IgD-negative memory B cell (primary cell): ENCODE data around the gene NLRX1. TPM values are rescaled to one million over a fixed set of nuclear protein-coding genes. Genes with fewer than 3 reads are reported as not detected.

ENCODE experiments used
- H3K27ac Mint-ChIP-seq, 3 donors: one replicate each; pipeline ENCODE4 v1.8.0; 2020 to 2022; ENCODE audit warnings: mild to moderate bottlenecking in 3 of 3, mixed read lengths in 3 of 3, moderate library complexity in 1 of 3
- H3K27me3 Mint-ChIP-seq: one replicate; pipeline ENCODE4 v1.8.0; 2021; ENCODE audit warnings: mixed read lengths
- H3K36me3 Mint-ChIP-seq: one replicate; pipeline ENCODE4 v1.8.0; 2020; ENCODE audit warnings: mild to moderate bottlenecking, mixed read lengths
- H3K4me1 Mint-ChIP-seq, 3 donors: one replicate each; pipeline ENCODE4 v1.8.0; 2020 to 2022; ENCODE audit warnings: mixed read lengths in 3 of 3, mild to moderate bottlenecking in 1 of 3
- H3K4me3 Mint-ChIP-seq, 4 donors: one replicate each; pipeline ENCODE4 v1.8.0; 2020 to 2022; ENCODE audit warnings: mild to moderate bottlenecking in 4 of 4, mixed read lengths in 4 of 4, moderate library complexity in 3 of 4
- H3K9me3 Mint-ChIP-seq, 3 donors: one replicate each; pipeline ENCODE4 v1.8.0; 2020 to 2021; ENCODE audit warnings: mixed read lengths in 3 of 3, mild to moderate bottlenecking in 1 of 3
- polyA plus RNA-seq: library from polyadenylated mRNA; unstranded; fragments of 300-500 nt; fragmentation: Illumina TruSeq; gene quantifications from one replicate; pipeline ENCODE4 v1.2.3, GENCODE V29; 2021

The NLRX1 gene
- polyA plus RNA-seq, 1 donor from 2014 or later, result 5.6 TPM

DNA sequence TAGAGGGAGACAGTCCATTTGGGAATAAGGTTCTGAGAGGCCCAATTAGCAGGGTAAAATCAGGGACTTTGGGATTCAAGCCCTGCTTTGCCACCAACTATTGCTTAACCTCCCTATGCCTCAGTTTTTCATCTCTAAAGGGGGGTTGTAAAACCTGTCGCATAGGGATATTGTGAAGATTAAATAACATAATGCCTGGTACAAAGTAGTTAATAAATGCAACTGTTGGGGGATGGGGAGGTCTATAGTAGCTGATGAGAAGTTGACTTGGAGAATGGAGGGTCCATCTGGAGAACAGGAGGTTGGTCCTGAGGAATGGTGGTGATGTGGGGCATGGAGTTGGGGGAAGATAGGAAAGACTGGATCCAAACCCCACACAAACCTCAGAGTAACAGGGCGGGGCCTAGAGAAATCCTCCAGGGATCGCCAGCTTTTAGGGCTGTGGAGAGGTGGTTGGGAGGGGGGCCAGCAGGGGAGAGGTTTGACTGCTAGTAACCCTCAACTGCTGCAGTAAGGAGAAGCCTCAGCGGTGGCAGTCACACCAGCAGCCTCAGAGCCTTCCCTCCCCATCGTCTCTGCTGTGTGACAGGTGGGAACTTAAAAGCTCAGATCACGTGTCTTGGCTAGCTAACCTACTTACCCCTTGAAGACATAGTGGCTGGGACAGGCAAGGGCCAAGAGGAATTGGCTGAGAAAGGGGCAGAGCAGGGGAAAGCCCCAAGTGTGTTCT lies 20.8 kb upstream of the NLRX1 start:
- Mint-ChIP-seq H3K27me3 (peaks cover 39% of the 10 kb centered on the region), H3K9me3 (no peaks in the 10 kb centered on the region), H3K4me3 (peak overlapping the region in 3 of 4 donors; percentile 70 to 85 (median 77)), H3K36me3 (peaks cover 1% of the 10 kb centered on the region), H3K4me1 (peaks cover 0 to 16% (median 7%) of the 10 kb centered on the region in 3 donors), H3K27ac (no peak overlapping the region)

DNA sequence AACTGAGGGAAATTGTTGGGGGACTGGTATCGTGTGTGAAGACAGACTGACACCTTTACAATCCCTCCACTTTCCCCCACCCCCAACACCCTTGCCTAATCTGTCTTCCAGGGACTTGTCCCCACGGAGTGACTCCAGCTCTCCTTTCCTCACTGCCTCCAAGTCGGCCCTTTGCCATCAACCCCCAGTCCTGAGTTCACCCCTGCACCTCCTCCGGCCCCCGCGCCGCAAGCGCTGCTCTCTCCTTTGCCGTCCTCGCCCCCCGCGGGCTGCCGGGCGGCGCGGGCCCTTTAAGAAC lies 19.9 kb upstream of the NLRX1 start:
- Mint-ChIP-seq H3K36me3 (no peaks in the 10 kb centered on the region), H3K27me3 (peaks cover 35% of the 10 kb centered on the region), H3K27ac (no peak overlapping the region), H3K9me3 (no peaks in the 10 kb centered on the region), H3K4me3 (peak overlapping the region in 3 of 4 donors; percentile 76 to 79 (median 77)), H3K4me1 (peaks cover 0 to 14% (median 7%) of the 10 kb centered on the region in 3 donors)

DNA sequence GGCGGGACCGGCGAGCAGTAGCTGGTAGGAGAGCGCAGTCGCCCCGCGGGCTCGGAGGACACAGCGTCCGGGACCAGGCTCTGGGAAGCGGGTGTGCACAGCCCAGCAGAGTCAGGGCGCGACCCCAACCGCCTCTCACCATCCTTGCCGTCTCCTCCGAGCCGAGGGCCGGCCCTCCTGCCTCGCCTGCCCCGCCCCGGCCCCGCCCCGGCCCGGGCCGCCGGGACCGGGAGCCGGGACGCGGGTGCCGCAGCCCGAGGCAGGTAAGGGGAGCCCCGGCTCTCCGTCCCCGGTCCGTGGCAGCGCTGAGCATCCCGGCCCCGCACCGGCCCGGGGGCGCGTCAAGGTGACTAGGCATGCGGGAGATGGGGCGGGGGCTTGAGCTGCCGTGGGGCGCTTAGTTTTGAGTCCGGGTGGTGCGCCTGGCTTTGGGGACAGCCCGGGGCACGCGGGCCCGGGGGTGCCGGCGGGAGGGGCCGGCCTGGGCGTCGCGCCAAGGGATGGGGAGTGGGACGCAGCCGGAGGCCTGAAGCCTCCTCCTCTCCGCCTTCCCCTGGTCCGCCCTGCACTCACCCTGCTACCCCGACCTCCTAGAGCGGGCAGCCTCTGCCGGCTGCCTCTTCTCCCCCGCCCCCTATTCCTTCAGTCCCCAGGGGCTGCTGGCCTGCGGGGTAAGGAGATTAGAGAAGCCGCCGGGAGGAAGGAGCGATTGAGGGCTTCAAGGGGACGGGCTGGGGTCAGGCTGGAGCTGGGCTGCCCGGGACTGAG lies 19.3 kb upstream of the NLRX1 start, which contains the start of gene ABCG4:
TSS of gene ABCG4 (plus strand) at position 35 of the 768 bp plus-strand sequence. CDS start 914 bp downstream, outside the sequence.
- H3K4me1 Mint-ChIP-seq, result peaks cover 0 to 12% (median 5%) of the 10 kb centered on the region in 3 donors
- H3K27me3 Mint-ChIP-seq, result peaks cover 40% of the 10 kb centered on the region
- no peaks in the 10 kb centered on the region for H3K36me3 Mint-ChIP-seq
- H3K27ac Mint-ChIP-seq, result no peak within 1 kb of the TSS
- peak within 1 kb of the TSS in 3 of 4 donors; percentile 79 to 86 (median 85) for H3K4me3 Mint-ChIP-seq
- no peaks in the 10 kb centered on the region for H3K9me3 Mint-ChIP-seq

DNA sequence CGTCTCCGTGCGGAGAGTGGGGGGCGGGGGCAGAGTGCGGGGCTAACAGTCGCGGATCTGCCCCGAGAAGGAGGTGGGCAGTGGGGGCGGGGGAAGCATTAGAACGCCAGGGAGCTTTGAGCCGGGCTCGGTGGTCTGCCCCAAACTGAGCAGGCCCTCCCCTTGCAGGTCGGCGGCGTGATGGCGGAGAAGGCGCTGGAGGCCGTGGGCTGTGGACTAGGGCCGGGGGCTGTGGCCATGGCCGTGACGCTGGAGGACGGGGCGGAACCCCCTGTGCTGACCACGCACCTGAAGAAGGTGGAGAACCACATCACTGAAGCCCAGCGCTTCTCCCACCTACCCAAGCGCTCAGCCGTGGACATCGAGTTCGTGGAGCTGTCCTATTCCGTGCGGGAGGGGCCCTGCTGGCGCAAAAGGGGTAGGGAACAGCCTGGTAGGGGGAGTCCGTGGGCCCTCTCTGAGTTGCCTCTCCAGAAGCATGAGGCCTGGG lies 18.7 kb upstream of the NLRX1 start:
- H3K27me3 Mint-ChIP-seq, result peaks cover 42% of the 10 kb centered on the region
- peaks cover 0 to 2% (median 0%) of the 10 kb centered on the region in 3 donors for H3K9me3 Mint-ChIP-seq
- H3K36me3 Mint-ChIP-seq, result no peaks in the 10 kb centered on the region
- H3K27ac Mint-ChIP-seq, result no peak overlapping the region
- H3K4me3 Mint-ChIP-seq, result peak overlapping the region in 3 of 4 donors; percentile 38 to 86 (median 65)
- H3K4me1 Mint-ChIP-seq, result peaks cover 0 to 12% (median 5%) of the 10 kb centered on the region in 3 donors

DNA sequence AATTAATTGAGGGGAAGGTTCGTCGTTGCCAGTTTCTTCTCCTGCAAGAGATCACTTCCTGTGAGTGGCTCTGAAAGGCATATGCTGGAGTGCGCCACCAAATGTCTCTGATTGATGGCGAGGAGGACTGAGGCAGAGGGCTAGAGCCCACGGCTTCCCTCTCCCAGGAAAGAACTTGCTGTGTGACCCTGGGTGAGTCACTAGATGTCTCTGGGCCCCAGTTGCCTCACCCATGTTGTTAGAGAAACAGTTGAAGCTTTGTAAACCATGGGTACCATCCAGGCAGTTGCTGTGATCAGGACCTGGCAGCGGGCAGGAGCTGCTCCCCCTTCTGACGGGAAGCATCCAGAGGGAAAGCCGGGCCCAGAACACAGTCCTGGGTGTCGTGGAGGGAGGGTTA lies 16.5 kb upstream of the NLRX1 start:
- no peak overlapping the region for H3K27ac Mint-ChIP-seq

DNA sequence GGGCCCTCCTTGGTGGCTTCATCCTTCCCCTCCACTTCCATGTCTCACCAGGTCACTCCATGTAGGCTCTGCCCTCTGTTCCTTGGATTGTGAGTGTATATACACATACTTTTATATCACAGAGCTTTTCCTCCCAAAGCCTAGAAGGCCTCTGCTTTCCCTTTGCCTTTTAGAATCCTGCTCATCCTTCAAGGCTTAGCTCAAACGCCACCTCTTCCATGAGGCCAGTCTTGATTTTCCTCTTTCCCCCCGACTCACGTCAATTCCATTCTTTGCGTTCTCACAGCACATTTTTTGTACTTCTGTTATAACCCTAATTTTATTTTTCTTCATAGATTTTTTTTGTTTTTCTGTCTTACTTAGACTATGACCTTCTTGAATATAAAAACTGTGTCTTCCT lies 15.9 kb upstream of the NLRX1 start:
- Mint-ChIP-seq H3K27ac (no peak overlapping the region), H3K4me3 (no peak overlapping the region)

More for the DNA sequence above, 16.5 kb upstream of the NLRX1 start:
- Mint-ChIP-seq H3K36me3 (no peaks in the 10 kb centered on the region), H3K4me3 (no peak overlapping the region), H3K27me3 (peaks cover 47% of the 10 kb centered on the region), H3K9me3 (peaks cover 0 to 2% (median 0%) of the 10 kb centered on the region in 3 donors), H3K4me1 (peaks cover 0 to 10% (median 5%) of the 10 kb centered on the region in 3 donors)

DNA sequence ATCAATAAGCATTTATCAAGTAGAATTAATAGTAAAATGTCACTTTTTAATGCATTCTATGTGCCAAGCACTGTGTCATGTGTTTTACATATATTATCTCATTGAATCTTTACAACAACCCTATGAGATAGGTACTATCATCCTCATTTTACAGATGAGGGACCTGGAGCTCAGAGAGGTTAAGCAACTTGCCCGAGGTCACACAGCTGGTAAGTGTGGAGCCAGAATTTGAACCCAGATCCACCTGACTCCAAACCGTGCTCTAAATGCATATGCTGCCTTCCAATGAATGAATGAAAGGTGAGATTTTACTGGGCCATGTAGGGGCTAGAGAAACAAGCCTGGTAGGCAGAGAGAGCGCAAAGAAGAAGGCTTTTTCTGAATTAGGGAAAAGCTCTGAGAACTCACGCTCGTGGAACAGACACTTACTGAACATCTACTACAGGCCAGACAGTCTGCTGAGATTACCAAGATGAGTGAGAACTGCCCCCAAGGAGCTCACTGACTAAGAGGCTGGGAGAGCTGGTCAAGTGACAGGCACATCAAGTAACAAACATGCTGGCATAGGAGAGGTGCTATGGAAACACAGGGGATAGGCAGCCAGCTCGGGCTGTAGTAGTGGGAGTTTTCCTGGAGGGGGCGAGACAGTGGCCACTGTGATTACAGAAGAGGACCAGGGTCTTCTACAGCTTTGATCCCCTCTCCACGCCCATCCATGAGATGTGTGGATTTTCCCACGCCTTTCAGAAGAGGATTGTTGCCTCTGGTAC lies 15.3 kb upstream of the NLRX1 start:
- no peak overlapping the region for H3K4me3 Mint-ChIP-seq
- H3K27ac Mint-ChIP-seq, result no peak overlapping the region
- peaks cover 40% of the 10 kb centered on the region for H3K27me3 Mint-ChIP-seq
- H3K4me1 Mint-ChIP-seq, result peaks cover 0 to 5% (median 1%) of the 10 kb centered on the region in 3 donors
- H3K36me3 Mint-ChIP-seq, result no peaks in the 10 kb centered on the region
- peaks cover 0 to 2% (median 0%) of the 10 kb centered on the region in 3 donors for H3K9me3 Mint-ChIP-seq

More for the DNA sequence above, 15.9 kb upstream of the NLRX1 start:
- peaks cover 43% of the 10 kb centered on the region for H3K27me3 Mint-ChIP-seq
- H3K4me1 Mint-ChIP-seq, result peaks cover 0 to 7% (median 5%) of the 10 kb centered on the region in 3 donors
- H3K36me3 Mint-ChIP-seq, result no peaks in the 10 kb centered on the region
- H3K9me3 Mint-ChIP-seq, result peaks cover 0 to 2% (median 0%) of the 10 kb centered on the region in 3 donors

DNA sequence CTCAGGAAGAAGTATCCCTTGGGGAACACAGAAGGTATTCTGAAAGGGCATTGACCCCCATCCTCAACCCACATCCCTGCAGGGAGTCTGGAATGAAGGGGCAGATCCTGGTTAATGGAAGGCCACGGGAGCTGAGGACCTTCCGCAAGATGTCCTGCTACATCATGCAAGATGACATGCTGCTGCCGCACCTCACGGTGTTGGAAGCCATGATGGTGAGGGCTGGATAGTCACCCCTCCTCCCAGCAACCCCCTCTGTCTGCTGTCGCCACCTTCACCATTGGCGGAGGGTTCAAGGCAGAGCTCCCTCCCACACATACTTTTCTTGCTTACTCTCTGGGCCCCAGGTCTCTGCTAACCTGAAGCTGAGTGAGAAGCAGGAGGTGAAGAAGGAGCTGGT lies 14.3 kb upstream of the NLRX1 start:
- no peak overlapping the region for H3K4me3 Mint-ChIP-seq
- peaks cover 37% of the 10 kb centered on the region for H3K27me3 Mint-ChIP-seq
- H3K27ac Mint-ChIP-seq, result no peak overlapping the region
- H3K9me3 Mint-ChIP-seq, result peaks cover 0 to 2% (median 0%) of the 10 kb centered on the region in 3 donors
- H3K4me1 Mint-ChIP-seq, result peaks cover 0 to 3% (median 0%) of the 10 kb centered on the region in 3 donors
- H3K36me3 Mint-ChIP-seq, result no peaks in the 10 kb centered on the region

DNA sequence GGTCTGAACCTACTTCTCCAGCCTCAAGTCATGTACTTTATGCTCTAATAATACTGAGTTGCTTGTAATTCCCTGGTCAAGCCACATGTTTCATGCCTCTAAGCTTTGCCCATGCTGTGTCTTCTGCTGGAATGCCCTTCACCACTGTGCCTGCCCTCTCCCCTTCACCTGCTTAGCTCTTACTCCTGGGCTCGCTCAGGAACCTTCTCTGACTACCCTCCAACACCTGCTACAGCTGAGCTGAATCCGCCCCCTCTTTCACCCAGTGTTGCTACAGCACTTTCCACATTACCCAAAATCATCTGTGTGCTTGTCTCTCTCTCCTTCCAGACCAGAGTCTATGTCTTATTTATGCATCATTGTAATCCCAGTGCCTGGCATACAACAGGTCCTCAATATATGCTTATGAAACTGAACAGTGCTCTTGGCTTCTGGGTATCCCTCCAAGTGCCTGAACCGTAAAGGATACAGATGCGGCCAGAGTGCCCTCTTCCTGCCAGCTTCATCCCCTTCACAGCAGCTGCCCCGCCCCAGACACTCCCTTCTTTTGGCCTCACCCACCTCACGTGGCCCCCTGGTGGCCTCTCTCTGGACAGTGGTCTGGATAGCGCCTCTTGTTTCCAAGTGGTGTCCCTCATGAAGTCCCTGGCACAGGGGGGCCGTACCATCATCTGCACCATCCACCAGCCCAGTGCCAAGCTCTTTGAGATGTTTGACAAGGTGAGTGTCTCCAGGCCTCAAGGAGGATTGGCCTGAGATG lies 12.6 kb upstream of the NLRX1 start:
- H3K27me3 Mint-ChIP-seq, result peaks cover 29% of the 10 kb centered on the region
- H3K4me3 Mint-ChIP-seq, result no peak overlapping the region
- peak overlapping the region in 1 of 3 donors; percentile 88 for H3K27ac Mint-ChIP-seq
- H3K4me1 Mint-ChIP-seq, result peaks cover 0 to 3% (median 0%) of the 10 kb centered on the region in 3 donors
- H3K9me3 Mint-ChIP-seq, result peaks cover 0 to 2% (median 0%) of the 10 kb centered on the region in 3 donors
- H3K36me3 Mint-ChIP-seq, result no peaks in the 10 kb centered on the region

DNA sequence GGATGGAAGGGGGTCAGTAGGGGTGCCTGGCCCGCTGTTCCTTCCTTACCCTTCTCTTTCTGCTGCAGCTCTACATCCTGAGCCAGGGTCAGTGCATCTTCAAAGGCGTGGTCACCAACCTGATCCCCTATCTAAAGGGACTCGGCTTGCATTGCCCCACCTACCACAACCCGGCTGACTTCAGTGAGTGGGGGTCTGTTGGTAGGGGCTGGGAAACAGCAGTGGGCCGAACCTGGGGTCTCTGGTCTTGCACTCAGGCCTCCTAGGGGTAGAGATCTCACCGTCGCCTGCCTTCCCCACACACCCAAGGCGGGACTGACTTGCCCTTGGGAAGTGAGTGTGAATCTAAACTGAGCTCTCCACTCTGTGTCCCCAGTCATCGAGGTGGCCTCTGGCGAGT lies 12.0 kb upstream of the NLRX1 start:
- Mint-ChIP-seq H3K4me1 (no peaks in the 10 kb centered on the region), H3K9me3 (peaks cover 0 to 2% (median 0%) of the 10 kb centered on the region in 3 donors), H3K4me3 (no peak overlapping the region), H3K36me3 (no peaks in the 10 kb centered on the region), H3K27me3 (peaks cover 27% of the 10 kb centered on the region), H3K27ac (no peak overlapping the region)

DNA sequence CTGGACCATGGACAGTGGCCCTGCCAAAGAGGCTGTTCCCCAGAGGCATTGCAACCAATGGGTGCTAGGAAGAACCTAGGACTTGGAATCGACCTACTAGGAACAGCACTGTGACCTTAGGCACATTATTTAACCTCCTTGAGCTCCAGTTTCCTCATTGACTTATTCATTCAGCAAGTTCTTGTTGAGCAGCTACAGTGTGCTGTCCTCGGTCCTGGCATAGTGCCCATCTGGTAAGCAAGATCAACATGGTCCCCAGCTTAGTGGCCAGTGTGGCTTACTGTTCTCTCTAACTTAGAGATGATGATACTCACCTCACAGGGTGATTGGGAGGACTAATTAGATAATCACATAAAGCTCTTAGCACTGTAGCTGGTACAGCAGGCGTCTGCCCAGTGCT lies 11.5 kb upstream of the NLRX1 start:
- H3K4me3 Mint-ChIP-seq, result no peak overlapping the region
- no peak overlapping the region for H3K27ac Mint-ChIP-seq
- H3K4me1 Mint-ChIP-seq, result no peaks in the 10 kb centered on the region
- peaks cover 0 to 2% (median 0%) of the 10 kb centered on the region in 3 donors for H3K9me3 Mint-ChIP-seq
- H3K27me3 Mint-ChIP-seq, result peaks cover 23% of the 10 kb centered on the region
- H3K36me3 Mint-ChIP-seq, result no peaks in the 10 kb centered on the region

DNA sequence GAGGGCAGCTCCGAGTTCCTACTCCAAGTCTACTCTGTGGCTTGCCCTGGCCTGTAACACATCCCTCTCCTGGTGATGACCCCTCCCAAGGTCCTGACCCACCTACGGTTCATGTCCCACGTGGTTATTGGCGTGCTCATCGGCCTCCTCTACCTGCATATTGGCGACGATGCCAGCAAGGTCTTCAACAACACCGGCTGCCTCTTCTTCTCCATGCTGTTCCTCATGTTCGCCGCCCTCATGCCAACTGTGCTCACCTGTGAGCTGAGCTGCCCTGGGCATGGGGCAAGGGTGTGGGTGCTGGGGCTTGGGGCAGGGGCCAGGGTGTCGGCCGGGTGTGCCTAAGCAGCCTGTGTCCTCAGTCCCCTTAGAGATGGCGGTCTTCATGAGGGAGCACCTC lies 10.1 kb upstream of the NLRX1 start:
- no peak overlapping the region for H3K4me3 Mint-ChIP-seq
- peaks cover 23% of the 10 kb centered on the region for H3K27me3 Mint-ChIP-seq
- no peak overlapping the region for H3K27ac Mint-ChIP-seq
- peaks cover 0 to 2% (median 0%) of the 10 kb centered on the region in 3 donors for H3K9me3 Mint-ChIP-seq
- H3K36me3 Mint-ChIP-seq, result no peaks in the 10 kb centered on the region
- no peaks in the 10 kb centered on the region for H3K4me1 Mint-ChIP-seq

DNA sequence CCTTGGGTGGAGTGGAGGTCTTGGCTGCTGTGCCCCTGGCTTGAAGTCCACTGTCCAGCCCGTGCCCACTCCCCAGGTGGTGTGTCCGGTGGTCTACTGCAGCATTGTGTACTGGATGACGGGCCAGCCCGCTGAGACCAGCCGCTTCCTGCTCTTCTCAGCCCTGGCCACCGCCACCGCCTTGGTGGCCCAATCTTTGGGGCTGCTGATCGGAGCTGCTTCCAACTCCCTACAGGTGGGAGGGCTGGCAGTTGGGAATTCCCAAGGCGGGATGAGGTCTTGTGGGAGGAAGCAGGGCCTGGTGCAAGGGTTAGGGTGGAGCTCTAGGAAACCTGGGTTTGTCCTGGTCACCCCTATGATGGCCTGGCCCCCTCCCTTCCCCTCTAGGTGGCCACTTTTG lies 8.4 kb upstream of the NLRX1 start:
- no peak overlapping the region for H3K27ac Mint-ChIP-seq

DNA sequence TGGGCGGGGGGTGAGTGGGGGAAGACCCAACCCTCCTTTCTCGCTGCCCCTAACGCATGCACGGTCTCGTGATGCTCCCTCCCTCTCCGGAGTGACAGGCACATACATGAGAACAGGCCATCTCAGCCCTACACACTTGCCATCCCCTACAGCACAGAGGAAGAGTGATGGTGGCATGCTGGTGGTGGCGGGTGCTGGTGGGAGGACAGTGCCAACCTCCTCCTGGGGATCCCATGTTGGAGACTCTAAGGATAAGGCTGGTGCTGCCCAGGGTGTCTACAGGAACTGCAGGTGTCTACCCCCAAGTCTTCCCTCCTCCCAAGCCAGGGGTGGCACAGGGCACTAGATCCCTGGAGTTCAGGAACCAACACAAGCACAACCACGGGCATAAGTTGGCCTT lies 6.7 kb upstream of the NLRX1 start:
- Mint-ChIP-seq H3K36me3 (no peaks in the 10 kb centered on the region), H3K9me3 (no peaks in the 10 kb centered on the region), H3K27ac (no peak overlapping the region), H3K4me1 (no peaks in the 10 kb centered on the region), H3K4me3 (no peak overlapping the region), H3K27me3 (peaks cover 1% of the 10 kb centered on the region)

More for the DNA sequence above, 8.4 kb upstream of the NLRX1 start:
- no peaks in the 10 kb centered on the region for H3K9me3 Mint-ChIP-seq
- H3K4me3 Mint-ChIP-seq, result no peak overlapping the region
- H3K36me3 Mint-ChIP-seq, result no peaks in the 10 kb centered on the region
- H3K4me1 Mint-ChIP-seq, result no peaks in the 10 kb centered on the region
- H3K27me3 Mint-ChIP-seq, result peaks cover 13% of the 10 kb centered on the region
